Activated CD4-positive, alpha-beta T cell treated with anti-CD3 and anti-CD28 coated beads, Interleukin-2, amount 50 U/mL, for 48 hours (primary cell): ENCODE measurements around the gene PRM1.

ENCODE experiments used
- DNase-seq, 2 experiments: peaks; one replicate each; pipeline ENCODE4 v3.0.0-alpha.2; 2020

Gene PRM1, protein sequence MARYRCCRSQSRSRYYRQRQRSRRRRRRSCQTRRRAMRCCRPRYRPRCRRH

GRCh38 chr16:11280616-11281522, at the start of gene PRM1:
Gene PRM1 (minus strand): TSS chr16:11281330. CDS start chr16:11281238, 92 bp downstream.
- DNase-seq = no peak

DNA sequence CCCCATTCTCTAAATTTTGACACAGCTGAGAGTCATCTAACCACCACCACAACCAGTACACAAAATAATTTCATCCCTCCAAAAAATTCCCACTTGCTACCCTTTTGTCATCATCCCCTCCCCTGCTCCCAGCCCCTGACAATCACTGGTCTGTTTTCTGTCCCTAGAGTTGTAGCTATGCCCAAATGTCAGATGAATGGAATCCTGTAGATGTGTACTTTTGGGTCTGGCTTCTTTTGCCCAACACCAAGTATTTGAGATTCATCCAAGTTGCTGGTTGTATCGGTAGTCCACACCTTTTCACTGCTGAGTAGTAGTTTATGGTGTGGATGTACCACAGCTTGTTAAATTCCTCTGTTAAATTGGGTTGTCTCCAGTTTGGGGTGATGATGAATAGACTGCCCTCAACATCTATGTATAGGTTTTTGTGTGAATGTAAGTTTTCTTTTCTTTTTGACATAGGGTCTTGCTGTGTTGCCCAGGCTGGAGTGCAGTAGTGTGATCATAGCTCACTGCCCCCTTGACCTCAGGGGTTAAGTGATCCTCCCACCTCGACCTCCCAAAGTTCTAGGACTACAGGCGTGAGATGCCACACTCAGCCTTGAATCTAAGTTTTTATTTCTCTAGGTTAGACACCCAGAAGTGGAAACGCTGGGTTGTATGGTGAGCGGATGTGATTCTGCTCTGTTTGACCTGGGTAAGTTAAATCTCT, 49.6 kb upstream of the PRM1 start:
- no peak for DNase-seq

GRCh38 chr16:11329891-11330290, 48.8 kb upstream of the PRM1 start:
- no peak for DNase-seq

DNA sequence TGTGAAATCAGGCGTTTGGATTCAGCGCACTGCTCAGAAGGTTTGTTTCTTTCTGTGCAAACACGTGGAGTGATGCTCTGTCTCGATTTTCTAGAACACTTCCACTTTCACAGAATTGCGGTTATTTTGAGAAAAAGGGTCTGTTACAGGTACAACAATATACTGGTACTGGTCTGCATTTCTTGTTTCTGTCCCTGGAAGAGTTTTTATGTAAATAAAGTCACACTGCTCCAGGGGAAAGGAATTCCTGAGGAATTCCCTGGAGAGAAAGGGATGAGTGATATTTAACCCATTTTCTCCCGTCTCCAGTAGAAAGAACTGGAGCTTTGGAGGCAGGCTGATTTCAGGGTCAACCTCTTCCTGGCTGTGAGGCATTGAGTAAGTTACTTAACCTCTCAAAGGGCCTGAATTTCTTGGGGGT, 48.0 kb upstream of the PRM1 start:
- no peak for DNase-seq

DNA sequence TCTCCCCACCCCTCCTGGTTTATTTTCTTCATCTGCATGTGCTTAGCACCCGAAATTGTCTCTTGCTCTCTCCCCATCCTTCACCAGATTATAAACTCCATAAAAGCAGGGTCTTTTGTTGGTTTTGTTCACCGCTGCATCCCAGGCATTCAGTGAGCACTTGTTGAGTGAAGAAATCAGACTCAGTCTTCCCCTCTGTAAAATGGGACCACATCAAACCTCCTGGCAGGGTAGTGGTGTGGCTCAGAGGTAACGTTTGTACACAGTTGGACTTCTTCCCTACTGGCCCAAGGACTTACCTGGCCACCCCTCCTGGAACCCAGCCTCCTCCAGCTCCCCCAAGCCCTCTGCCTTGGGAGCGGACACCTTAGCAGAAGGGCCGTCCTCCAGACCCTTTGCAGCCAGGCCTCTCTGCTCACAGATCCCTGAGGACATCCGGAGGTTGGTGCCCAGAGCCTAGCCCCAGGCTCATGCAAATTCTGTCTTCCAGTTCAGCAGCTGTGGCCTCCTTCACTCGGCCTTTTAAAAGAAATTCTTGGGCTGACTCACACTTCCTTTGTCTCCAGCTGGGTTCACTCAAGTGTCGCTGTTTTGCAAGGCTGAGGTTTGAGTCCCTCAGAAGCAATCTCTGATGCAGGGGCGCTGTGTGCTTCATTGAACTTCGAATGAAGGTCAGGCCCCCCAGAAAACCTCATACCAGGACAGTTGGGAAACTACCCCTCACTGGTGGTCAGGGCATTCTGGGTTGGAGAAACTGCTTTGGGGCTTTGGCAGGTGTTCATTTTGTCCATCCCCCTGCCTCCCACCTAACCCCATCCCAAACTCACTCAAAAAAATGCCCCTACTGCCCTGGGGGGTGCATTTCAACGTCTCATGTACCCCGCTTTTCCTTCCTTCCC, 47.3 kb upstream of the PRM1 start:
- peak; percentile 44 to 58 for DNase-seq

DNA sequence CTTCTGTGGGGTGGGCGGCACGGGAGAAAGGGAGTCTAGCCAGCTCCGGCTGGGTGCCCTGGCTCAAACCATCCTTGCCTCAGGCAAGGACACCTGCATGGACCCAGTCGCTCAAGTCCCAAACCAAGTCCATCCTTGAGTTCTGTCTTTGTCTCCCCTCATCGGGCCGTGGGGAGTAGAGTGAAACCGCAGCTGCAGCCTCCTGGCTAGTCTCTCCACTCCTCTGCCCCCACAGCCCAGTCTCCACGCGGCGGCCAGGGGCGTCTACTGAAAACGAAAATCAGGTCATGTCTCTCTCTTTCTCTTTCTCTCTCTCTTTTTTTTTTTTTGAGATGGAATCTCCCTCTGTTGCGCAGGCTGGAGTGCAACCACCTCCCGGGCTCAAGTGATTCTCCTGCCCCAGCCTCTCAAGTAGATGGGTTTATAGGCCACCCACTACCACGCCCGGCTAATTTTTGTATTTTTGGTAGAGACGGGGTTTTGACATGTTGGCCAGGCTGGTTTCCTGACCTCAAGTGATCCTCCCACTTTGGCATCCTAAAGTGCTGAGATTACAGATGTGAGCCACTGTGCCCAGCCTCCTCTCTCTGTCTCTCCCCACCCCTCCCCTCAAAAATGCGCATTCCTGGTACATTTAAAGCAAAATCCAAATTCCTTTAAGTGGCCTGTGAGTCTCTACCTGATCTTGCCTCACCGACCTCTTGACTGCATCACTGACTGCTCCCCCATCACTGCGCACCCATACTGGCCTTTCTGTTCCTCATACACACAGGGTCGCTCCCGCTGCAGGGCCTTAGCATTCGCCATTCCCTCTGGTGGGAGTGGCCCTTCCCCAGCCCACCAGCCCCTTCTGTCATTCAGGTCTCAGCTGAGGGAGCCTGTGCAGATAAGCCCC, 46.4 kb upstream of the PRM1 start:
- no peak for DNase-seq

DNA sequence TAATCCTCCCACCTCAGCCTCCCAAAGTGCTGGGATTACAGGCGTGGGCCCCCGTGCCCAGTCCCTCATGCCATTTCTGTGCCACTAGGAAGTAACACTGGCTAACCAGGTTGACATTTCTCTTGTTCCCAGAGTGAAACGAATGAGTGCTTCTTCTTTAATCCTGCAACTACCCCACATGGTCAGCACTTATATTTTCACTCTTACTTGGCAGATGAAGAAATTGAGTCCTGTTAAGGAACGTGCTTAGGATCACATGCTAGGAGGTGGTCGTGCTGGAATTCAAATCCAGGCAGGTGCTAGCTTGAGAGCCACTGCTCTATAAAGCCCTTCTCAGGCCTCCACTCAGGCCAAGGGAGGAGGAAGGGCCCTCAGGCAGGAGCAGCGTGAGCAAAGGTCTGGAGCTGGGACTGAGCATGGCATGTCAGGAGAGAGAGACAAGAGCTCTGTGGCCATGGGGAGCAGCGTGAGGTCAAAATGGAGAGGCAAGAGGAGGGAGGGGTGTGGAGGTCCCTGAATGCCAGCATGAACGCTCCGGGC, 45.7 kb upstream of the PRM1 start:
- DNase-seq = no peak

- no peak for DNase-seq
These were observed 45.1 kb upstream of the PRM1 start for GRCh38 chr16:11326084-11326736.

DNA sequence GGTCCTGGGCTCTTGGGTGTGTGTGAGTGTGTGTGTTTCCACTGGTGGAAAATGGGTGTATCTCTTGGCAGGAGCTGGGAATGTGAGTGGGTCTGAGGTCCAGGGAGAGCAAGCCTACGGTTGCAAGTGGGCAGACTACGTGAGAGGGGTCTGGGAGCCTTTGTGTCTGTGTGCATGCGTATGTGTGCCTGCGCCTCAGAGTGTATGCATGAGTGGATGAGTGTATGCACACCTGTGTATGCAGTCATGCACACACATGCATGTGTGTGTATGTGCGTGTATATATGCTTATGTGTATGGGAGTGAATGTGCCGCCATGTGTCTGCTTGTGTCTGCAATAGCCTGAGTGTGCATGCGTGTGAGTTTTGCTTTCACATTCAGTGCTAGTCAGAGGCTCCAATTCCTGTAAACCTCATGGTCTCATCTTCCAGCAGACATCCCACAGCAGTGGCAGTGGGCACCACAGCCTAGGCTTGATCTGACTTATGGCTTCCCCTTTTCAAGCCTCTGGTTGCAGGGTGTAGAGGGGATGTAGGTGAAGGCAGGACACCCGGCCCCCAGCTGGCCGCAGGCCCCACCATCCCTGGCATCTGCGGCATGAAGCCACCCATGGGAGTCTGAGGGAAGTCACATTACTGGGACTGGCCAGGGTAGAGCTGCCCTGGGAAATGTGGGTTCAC, 44.4 kb upstream of the PRM1 start:
- DNase-seq = peak in 1 of 2 experiments; percentile 36

GRCh38 chr16:11323551-11324336, 42.6 kb upstream of the PRM1 start:
- DNase-seq = no peak

DNA sequence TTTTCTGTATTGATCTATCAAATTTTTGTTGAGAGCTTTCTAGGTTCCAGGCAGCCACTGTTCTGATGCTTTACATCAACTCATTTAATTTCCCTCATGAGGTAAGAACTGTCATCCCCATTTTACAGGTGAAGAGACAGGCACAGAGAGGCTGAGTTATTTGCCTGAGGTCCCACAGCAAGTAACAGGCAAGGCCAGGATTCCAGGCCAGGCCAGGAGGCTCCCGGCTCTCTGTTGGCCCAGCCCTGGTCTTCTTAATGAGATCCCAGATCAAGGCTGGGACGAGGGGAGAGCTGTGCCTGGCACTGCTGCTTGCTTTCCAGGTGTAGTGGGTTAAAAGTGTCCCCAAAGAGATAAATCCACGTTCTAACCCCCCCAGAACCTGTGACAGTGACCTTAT, 41.7 kb upstream of the PRM1 start:
- no peak for DNase-seq

DNA sequence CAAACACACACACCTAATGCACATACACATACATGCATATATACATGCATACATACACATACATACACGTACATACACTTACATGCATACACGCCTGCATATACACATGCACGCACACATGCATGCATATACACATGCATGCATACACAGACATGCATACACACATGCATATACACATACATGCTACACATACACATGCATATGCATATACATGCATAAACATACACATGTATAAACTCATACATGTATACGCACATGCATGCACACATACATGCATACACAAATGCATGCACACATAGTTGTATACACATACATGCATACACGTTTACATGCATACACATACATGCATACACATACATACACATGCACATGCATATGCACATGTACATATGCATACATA, 40.5 kb upstream of the PRM1 start:
- DNase-seq = no peak

GRCh38 chr16:11320170-11320569, 39.0 kb upstream of the PRM1 start:
- no peak for DNase-seq

- DNase-seq = no peak
These were observed 38.5 kb upstream of the PRM1 start for GRCh38 chr16:11319529-11320146.

GRCh38 chr16:11318817-11319216, 37.7 kb upstream of the PRM1 start:
- DNase-seq = no peak

- DNase-seq = no peak
These were observed 35.3 kb upstream of the PRM1 start for GRCh38 chr16:11316331-11317015.

DNA sequence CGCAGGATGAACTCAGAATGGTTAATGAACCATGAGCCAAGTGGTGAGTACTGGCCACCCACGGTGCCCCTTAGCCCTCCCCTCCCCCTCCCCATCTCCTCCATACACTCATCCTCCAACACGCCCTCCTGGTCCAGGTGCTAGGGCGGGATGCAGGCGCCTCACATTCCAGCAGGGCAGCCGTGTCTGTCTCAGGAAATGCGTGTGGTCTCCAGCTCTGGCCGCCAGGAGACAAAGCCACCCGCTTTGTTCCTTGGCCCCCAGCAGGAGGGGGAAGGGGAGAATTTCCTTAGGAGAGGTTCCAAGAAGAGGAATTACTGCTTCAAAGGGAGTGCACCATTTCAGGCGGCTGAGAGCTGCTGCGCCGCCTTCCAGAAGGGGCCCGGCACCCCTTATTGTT, 34.4 kb upstream of the PRM1 start:
- no peak for DNase-seq

DNA sequence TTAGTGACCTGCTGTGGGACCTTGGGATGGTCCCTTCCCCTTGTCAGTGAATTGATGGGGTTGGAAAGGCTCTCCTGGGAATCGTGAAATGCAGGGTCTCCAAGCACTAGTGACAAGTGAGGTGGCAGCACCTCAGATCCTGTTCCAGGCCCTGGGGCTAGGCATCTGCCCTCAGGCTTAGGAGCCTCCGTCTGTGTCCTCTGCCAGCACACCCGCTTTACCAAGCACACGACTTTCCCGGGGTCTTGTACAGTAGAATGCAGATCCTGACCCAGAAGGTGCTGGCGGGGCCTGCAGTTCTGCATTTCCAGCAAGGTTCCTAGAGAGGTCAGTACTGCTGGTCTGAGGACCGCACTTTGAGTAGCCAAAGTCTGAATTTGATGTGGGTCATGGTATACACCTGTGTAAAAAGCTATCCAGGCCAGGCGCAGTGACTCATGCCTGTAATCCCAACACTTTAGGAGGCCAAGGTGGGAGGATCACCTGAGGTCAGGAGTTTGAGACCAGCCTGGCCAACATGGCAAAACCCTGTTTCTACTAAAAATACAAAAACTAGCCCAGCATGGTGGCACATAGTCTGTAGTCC, 33.3 kb upstream of the PRM1 start:
- no peak for DNase-seq
